HT1080 (cell line): ENCODE measurements around the gene STEAP4. TPM values are rescaled to one million over a fixed set of nuclear protein-coding genes. Genes with fewer than 3 reads are reported as not detected.
"Not testable (repeated sequence)": the region's sequence is repeated elsewhere in the genome, so short reads cannot be mapped to it uniquely, and the experiment has no call there.

Source experiments
- DNase-seq: peaks from one replicate; pipeline ENCODE4 v3.0.0-alpha.2; 2015; ENCODE audit warnings: low read depth
- total RNA-seq: library from RNA; depleted of rRNA; stranded (reverse); fragments of >200 nt; shearing (Covaris generic); gene quantifications from 2 replicates; pipeline ENCODE4 v1.2.3, GENCODE V29; 2014

The STEAP4 gene
- total RNA-seq, 1 experiment from 2014 or later = not detected

DNA sequence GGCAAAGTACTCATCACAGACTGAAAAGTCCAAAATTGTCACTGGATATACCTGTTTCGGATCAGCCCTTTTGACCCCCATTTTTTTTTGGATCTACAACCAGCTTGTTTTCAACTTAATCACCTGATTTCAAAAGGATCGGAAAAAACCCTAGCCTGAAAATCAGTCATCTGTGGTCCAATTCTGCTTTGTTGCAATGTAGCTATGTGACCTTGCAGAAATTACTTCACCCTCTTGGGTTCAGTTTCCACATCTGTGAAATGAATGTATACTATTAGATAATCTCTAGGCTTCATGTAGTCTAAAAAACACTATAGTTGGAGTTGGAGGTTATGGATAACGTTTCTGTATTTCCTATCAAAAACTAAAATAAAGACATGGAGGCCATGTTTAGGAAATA lies 37.1 kb downstream of the STEAP4 start:
- DNase-seq = no peak

DNA sequence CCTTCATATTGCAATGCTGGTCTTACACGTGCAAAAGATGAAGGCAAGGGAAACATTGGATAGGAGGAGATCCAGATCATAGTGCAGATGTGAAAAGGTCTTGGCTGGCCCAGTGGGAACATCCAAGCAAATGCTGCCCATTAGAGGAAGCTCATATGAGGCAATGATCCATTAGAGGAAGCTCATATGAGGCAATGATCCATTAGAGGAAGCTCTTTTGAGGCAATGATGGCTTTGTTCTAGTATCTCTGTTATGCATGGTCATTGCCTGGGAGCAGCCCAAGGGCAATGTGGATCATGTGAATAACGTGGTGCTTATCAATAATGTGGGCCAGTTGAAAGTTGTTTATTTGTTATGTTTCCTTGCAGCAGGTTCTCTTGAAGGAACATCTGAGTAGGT lies 37.8 kb downstream of the STEAP4 start:
- no peak for DNase-seq

DNA sequence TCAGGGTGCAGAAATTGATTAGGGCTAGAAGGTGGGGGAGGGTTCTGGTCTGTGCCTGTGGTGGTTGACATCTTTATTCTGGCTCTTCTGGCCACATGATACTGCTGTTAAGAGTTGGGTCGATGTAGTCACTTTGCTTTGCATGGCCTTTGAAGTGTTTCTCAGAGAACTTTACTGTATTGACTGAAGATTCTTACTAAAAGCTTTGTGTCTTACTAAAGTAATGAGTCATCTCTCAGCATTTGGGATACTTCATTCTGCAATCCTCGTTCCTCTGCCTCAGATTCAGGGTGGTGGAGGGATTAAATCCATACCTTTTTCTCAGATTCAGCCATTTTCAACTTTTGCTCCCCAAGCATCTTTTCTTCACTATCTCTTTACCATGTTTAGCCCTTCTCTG lies 38.6 kb downstream of the STEAP4 start:
- peak; percentile 14 for DNase-seq

DNA sequence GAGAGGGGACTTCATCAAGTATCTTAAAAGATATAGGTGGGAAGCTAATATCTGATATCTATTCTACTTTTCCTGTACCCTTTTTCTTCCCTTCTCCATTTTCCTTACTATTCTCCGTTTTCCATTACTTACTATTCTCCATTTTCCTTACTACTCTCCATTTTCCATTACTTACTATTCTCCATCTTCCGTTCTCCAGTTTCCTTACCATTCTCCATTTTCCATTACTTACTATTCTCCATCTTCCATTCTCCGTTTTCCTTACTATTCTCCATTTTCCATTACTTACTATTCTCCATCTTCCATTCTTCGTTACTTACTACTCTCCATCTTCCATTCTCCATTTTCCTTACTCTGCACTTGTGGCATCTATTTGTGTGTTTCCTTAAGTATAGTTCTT lies 39.3 kb downstream of the STEAP4 start:
- no peak for DNase-seq

DNA sequence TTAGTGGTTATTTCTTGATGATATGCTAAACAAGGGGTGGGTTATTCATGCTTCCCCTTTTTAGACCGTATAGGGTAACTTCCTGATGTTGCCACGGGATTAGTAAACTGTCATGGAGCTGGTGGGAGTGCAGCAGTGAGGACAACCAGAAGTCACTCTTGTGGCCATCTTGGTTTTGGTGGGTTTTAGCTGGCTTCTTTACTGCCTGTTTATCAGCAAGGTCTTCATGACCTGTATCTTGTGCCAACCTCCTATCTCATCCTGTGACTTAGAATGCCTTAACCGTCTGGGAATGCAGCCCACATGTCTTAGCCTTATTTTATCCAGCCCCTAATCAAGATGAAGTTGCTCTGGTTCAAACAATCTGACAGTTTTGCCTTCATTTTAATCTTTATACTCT lies 41.7 kb downstream of the STEAP4 start:
- DNase-seq = not testable (repeated sequence)

DNA sequence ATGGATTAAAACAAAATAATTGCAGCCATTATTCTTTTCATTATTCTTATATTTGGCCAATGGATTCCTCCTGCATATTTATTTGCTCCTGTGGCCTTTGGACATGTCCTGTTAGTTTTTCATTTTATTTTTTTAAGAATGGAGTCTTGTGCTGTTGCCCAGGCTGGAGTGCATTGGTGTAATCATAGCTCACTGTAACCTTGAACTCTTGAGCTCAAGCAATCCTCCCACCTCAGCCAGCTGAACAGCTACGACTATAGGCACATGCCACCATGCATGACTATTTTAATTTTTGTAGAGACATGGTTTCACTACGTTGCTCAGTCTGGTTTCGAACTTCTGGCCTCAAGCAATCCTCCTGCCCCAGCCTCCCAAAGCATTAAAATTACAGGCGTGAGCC lies 44.1 kb downstream of the STEAP4 start:
- no peak for DNase-seq

DNA sequence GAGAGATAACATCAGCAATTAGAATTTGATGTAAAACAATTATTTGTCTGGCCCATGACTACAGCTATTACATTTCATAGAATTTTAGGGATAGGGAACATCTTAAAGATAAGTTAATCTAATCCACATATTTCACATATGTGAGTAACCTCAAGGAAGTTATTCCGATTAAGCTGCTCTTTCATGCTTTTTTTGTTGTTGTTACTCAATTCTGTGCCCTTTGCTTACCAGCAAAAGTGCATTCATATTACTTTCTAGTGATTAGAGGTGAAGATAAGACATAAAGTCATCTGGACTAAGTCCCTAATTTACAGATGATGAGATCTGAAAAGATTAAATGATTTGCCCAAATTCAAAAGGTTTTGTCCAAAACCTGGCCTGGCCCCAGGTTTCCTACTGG lies 46.0 kb downstream of the STEAP4 start:
- DNase-seq = no peak

DNA sequence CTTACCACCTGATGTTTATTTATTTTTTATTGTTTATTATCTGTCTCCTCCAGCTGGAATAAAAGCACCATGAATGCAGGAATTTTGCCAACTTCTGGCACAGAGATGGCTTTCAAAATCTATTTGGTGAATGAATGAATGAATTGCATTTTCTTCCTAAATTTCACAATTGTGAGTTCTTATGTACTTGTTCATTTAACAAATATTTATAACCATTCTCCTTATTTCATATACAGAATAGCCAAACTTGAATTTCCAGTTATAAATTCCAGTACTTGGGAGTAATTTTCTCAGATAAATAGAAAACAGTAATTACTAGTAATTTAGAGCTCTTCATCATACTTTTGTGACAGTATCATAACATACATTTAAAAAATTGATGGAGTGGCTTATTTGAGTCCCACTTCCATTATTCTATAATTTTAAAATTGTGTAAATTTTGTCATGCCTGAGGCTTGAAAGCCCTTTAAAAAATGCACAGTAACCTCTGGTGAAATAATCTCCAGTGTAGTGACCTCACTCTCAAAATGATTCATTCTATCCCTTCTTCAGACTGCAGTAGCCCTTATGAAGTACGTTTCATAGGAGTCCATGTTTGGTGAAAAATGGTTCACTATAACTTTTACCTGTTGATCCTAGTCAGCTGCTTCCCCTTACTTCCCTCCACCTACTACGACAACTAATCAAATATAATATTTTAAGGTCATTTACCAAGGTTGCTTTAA lies 46.9 kb downstream of the STEAP4 start:
- no peak for DNase-seq

DNA sequence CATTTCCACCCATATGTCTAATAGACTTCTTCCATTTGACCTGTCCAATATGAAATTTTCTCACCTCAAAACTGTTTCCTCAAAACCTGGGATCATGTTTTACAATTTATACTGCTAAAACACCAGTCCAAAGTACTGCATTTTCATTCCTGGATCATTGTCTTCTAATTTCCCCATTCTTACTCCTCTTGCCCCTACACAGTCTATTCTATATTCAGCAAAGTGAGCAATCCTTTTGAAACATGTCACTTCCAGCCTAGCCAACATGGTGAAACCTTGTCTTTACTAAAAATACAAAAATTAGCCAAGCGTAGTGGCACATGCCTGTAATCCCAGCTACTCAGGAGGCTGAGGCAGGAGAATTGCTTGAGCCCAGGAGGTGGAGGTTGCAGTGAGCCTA lies 48.4 kb downstream of the STEAP4 start:
- not testable (repeated sequence) for DNase-seq

DNA sequence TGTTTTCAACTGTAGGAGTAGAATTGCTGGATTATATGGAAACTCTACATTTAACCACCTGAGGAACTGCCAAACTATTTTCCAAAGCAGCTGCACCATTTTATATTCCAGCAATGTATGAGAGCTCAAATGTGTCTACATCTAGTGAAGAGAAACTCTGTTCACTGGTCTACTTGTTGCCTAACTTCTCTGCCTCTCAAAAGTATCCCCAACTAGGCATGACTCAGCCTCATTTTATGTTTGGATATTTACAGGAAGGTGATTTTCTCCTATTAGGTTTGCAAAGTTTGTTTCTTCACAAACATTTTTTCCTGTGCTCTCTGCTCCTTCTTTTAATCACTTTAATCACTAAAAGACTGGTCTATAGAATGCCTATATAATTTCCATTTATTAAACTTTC lies 49.8 kb downstream of the STEAP4 start:
- no peak for DNase-seq

DNA sequence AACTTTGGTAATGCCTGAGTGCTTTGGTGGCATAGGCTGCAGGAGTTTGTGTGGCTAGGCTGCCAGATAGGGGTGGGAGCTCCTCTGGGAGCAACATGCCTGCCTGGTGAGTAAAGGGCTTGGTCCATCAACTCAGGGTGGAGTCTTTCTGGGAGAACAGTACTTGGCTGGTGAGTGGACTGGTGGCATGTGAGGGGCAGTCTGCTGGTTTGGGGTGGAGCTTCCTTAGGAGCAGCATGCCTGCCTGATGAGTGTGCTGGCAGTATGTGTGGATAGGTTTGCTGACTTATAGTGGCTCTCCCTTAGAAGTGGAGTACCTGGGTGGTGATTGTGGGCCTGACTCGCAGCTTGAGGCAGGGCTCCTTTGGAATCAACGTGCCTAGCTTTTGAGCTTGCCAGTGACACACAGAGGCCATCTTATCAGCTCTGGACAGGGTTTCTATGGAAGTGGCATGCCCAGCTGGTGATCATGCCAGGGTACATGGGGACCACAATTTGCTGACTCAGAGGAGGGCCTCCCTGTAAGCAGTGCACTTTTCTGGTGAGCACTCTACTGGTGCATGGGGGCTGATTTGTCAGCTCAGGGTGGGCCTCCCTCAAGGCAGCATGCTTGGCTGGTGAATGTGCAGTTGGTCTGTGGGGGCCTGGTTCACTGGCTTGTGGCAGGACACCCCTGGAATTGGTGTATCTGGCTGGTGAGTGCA lies 51.8 kb downstream of the STEAP4 start:
- peak; percentile 99 for DNase-seq

DNA sequence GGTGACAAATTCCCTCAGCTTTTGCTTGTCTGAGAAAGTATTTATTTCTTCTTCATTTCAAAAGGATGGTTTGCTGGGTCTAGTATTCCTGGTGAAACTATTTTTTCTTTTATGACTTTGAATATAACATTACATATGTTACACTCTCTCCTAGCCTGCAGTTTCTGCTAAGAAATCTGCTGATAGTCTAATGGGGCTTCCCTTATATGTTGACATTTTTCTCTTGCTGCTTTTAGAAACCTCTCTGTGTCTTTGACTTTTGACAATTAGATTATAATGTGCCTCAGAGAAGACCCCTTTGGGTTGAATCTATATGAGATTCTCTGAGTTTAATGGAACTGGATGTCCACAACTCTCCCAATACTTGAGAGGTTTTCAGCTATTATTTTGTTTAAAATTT lies 53.1 kb downstream of the STEAP4 start:
- no peak for DNase-seq

DNA sequence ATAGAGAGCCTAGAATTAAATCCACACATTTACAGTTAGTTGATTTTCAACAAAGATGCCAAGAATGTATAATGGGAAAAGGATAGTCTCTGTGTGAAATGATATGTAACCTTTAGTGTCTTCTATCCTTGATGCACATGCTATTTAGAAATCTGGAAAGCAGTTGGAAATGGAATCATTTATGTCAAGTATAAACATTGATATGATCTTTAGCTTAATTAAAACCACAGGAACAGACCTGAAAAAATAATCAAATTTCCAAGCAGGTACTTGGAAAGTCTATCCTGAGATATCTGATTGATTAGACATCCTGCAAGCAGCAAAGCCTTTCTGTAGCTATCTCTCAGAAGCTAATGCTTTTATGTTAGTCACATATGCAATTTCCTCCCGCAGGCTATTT lies 62.4 kb downstream of the STEAP4 start:
- DNase-seq = no peak

DNA sequence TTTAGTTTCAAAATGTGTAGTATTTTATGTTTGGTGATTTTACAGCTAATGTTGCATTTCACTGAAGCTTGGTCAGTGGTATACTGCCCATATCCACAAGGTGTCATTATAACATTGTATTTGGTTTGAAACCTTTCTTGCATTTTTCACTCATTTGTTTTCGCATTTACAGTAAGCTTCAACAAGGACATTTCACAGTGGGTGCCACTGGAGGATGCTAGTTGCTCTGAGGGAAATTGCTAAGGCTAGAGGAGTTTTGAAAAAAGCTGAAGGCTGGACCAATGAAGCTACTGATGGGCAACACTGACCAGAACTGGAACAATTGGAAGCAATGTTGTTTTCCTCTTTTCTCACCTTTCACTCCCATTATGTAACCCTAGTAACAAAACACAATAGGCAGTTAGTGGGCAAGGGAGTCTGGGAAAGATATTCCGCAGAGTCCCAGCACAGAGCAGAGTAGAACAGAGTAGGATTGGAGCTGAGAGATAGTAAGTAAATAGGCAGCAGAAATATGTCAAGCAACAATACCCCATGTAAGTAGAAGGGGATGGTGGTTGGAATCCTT lies 63.3 kb downstream of the STEAP4 start:
- DNase-seq = peak; percentile 75

DNA sequence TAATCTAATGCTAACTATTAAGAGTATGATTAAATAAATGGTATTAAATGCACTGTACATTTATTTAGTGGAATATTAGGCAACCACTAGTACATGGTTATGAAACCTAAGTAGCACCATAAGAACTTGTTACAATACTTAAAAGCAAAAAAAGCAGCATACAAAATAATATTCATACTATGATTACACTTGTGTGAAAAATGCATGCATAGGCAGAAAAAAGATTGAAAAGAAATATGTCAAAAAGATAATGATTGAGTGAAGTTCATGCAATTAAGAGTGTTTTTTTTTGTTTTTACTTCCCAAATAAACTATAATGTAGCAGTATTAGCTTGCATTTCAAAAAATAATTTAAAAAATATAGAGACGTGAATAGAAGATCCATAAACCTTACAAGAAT lies 66.8 kb downstream of the STEAP4 start:
- DNase-seq = no peak

DNA sequence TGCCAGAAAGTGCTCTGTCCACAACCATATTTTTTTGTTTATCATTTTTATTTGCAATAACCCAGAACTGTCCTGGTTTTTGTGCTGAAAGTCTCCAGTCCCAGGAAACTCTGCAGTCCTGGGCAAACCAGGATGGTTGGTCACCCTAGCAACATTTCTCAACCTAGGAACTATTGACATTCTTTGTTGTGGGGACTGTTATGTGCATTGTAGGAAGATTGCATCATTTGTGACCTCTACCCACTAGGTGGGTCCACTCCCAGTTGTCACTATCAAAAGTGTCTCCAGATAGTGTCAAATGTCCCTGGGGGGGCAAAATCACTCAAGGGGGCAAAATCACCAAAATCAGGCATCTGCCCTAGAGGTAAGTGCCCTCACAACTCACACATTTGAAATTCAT lies 72.9 kb downstream of the STEAP4 start:
- no peak for DNase-seq

DNA sequence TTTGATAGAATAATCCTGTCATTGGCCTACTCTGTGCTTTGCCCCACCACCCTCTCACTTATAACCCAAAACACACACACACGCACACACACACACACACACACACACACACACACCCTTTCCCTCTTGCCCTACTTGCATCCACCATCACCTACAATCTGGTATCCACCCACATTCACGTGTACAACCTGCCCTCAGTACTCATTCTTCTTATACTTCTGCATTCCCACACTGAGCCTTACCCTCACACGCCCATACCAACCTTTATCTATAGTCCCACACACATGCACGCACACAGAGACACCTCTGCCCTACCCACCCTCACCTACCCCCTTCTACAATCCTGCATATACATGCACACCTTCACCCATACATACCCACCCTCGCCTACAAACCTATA lies 76.0 kb downstream of the STEAP4 start:
- DNase-seq = no peak

DNA sequence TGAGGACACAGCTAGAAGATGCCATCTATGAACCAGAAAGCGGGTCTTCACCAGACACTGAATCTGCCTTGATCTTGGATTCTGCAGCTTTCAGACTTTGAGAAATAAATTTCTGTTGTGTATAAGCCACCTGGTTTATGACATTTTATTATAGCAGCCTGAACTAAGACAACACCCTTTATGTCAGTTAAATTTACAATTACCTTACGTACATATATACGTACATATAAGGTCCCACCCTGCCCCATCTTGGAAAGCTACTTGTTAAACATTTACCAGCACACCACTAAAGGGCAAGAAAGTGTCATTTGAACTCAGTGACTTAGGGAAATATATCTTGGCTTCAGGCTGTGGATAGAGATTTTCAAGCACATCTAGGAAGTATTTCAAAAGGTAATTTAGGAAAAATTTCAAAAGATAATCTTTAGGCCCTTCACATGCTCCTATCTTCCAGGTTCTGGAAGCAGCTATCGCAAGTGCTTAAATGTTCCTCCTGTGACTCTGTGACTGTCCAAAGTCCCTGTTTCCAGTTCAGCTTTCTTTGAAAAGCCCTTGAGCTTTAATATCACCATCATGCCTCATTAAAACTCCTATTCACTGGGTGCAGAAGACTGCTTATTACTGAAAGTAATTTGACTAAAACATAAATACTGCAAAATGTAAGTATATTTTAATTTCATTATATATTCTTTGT lies 77.2 kb downstream of the STEAP4 start:
- DNase-seq = no peak

DNA sequence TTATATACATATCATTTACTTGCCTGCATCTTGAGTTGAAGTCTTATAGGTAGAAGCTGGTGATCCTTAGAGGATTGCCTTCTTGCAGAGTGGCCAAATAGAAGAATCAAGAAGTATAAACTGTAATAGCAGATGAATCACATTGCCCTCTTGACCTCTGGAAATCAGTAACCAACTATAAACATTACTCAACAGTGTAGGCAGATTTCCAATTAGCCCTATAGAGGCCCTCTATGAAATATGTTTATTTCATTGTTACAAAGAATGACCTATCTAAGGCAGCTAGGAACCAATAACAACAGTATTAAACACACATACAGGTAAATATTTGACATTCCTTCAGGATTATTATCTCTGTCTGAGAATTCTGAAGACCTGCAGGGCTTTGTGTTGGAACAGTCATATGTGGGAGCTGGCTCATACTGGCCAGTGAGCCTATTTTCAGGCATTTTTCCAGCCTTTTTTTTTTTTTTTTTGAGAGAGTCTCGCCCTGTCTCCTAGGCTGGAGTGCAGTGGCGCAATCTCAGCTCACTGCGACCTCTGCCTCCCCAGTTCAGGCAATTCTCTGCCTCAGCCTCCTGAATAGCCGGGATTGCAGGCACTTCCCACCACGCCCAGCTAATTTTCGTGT lies 79.7 kb downstream of the STEAP4 start:
- DNase-seq = peak; percentile 92

DNA sequence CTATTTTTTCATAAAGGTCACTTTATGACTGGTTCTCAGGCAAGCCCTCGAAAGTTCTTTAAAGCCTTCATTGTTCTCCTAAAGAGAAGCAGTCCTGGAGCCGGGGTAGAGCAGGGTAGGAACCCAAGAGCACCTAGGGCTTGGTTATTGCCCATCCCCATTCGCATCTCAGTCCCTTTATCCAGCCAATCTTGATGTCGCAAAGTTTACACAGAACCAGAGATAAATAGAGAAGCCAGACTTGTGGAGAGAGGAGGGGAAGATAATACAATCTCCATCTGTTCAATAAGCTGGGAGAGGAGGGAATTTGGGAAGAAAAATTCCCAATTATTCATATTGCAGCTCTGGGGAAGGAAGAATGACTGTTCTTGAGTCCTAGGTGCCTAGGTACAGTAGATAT lies 80.5 kb downstream of the STEAP4 start:
- no peak for DNase-seq

DNA sequence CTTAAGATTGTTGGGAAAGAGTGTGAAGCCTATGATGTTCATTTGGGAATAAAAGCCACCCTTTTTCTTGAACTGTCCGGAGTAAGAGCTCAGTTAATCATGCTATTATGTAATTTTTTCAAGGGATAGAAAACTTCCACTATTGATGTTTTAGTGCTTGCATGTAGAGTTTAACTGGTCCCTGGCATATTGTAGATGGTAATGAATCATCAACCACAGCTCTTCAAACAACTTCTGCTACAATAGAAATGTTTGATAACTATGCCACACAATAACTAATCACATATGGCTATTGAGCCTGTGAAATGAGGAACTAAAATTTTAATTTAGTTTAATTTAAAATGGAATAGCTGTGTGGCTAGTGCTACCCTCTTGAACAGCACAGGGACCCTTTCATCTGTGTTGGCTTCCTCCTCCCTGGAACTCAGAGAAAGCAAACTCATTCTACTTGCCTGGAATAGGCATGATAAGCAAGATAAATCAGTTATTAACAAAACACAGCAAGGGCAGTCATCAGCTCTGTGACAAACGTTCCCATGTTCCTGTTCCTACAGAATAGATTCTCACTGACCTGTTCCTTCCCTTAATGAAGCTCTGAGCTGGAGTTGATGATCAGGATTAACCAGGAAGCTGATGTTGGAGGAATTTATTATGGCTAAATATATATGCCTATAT lies 82.0 kb downstream of the STEAP4 start:
- peak; percentile 76 for DNase-seq
